Gastrocnemius medialis (tissue), 4 donors: ENCODE measurements around the gene CCDC102B.

Experiments
- POLR2A ChIP-seq, 2 donors: fragments of 450-650 bp; IDR thresholded peaks; one replicate each; pipeline ENCODE4 v1.6.1; 2017; ENCODE audit warnings: antibody characterized with exemption in 2 of 2, mild to moderate bottlenecking in 2 of 2, moderate library complexity in 2 of 2
- TF ChIP-seq, protein P1 (sequence below), 5 experiments: fragments of 450-650 bp in 3 of 5; fragments of 200-600 bp in 2 of 5; sonication (generic) in 2 of 5; IDR thresholded peaks in 4 of 5; conservative IDR thresholded peaks in 1 of 5; 1 replicate in 4 of 5; 2 replicates in 1 of 5; pipeline ENCODE4 v1.5.1; 2016 to 2019; ENCODE audit warnings: antibody characterized with exemption in 5 of 5, mild to moderate bottlenecking in 3 of 5, moderate library complexity in 3 of 5

DNA sequence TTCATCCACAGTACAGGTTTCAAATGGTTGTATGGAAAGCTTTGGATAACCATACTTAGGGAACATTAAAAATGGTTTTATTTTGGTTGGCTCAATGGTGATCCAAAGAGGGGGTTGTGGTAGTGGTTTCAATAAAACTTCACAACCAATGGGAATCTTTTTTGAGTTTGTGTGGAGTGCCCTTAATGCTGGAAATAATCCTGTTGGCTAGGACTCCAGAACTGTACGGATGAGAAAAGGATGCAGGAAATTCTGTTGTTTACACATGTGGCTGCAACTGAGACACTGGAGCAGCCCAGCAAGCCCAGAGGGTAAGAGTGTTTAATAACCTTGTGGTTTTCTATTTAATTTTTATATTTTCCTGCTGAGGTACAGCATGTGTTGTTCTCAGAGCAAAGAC is at the start of gene CCDC102B:
- TF ChIP-seq POLR2A (IDR thresholded peaks at IDR 0.05), result no peak
- TF ChIP-seq, protein P1, sequence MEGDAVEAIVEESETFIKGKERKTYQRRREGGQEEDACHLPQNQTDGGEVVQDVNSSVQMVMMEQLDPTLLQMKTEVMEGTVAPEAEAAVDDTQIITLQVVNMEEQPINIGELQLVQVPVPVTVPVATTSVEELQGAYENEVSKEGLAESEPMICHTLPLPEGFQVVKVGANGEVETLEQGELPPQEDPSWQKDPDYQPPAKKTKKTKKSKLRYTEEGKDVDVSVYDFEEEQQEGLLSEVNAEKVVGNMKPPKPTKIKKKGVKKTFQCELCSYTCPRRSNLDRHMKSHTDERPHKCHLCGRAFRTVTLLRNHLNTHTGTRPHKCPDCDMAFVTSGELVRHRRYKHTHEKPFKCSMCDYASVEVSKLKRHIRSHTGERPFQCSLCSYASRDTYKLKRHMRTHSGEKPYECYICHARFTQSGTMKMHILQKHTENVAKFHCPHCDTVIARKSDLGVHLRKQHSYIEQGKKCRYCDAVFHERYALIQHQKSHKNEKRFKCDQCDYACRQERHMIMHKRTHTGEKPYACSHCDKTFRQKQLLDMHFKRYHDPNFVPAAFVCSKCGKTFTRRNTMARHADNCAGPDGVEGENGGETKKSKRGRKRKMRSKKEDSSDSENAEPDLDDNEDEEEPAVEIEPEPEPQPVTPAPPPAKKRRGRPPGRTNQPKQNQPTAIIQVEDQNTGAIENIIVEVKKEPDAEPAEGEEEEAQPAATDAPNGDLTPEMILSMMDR (IDR thresholded peaks at IDR 0.05 in 4 of 5, conservative IDR thresholded peaks at IDR 0.05 in 1 of 5), result no peak
